ENCODE results near the gene CMIP. TPM values are rescaled to one million over a fixed set of nuclear protein-coding genes. Genes with fewer than 3 reads are reported as not detected.

Gene CMIP
- total RNA-seq, 2 donors from 2014 or later: 30.1 to 95.1 TPM

GRCh38 chr16:81615833-81616232, 171.2 kb downstream of the CMIP start:
- peaks cover 8% of the 10 kb centered on the region for H3K4me1 ChIP-seq (replicated peaks)
- H3K27ac ChIP-seq: peak overlapping the region in 1 of 2 donors; percentile 39
- WGBS: 83% methylated on average over 14 of the region's 14 CpGs
- DNase-seq (ENCODE audit: low spot score): no peak
- TF ChIP-seq CTCF (IDR thresholded peaks at IDR 0.05): no peak
- no peak for TF ChIP-seq POLR2A (IDR thresholded peaks at IDR 0.05)
- no peak for TF ChIP-seq POLR2AphosphoS5 (IDR thresholded peaks at IDR 0.05)
- no peaks in the 10 kb centered on the region for H3K27me3 ChIP-seq (replicated peaks; ENCODE audit: insufficient read depth)
- intact Hi-C loops (cut with DNase I): no loop called here
- no peak overlapping the region for H3K4me3 ChIP-seq
- no peaks in the 10 kb centered on the region for H3K9me3 ChIP-seq
- H3K36me3 ChIP-seq: no peaks in the 10 kb centered on the region

- Histone ChIP-seq H3K27ac (peak overlapping the region in 1 of 2 donors; percentile 39), H3K4me3 (no peak overlapping the region), H3K9me3 (no peaks in the 10 kb centered on the region), H3K27me3 (replicated peaks; ENCODE audit: insufficient read depth) (no peaks in the 10 kb centered on the region), H3K36me3 (no peaks in the 10 kb centered on the region), H3K4me1 (replicated peaks) (peaks cover 8% of the 10 kb centered on the region)
- peak; percentile 71 for DNase-seq (ENCODE audit: low spot score)
- TF ChIP-seq POLR2AphosphoS5 (IDR thresholded peaks at IDR 0.05) (peak; percentile 28), POLR2A (IDR thresholded peaks at IDR 0.05) (no peak)
- 64% methylated on average over 17 of the region's 17 CpGs for WGBS
- intact Hi-C loops (cut with DNase I): no loop called here
Measured at GRCh38 chr16:81616321-81617020, 171.9 kb downstream of the CMIP start.

- 51% methylated on average over 8 of the region's 8 CpGs for WGBS
- peaks cover 8% of the 10 kb centered on the region for H3K4me1 ChIP-seq (replicated peaks)
- intact Hi-C loops (cut with DNase I): no loop called here
Measured at GRCh38 chr16:81617021-81617346, 172.4 kb downstream of the CMIP start.

GRCh38 chr16:81618187-81618586, 173.6 kb downstream of the CMIP start:
- H3K4me1 ChIP-seq (replicated peaks): peaks cover 8% of the 10 kb centered on the region
- intact Hi-C loops (cut with DNase I): no loop called here
- no peaks in the 10 kb centered on the region for H3K27me3 ChIP-seq (replicated peaks; ENCODE audit: insufficient read depth)
- WGBS: 83% methylated on average over 6 of the region's 6 CpGs
- H3K27ac ChIP-seq: peak overlapping the region; percentile 8 to 58
- no peak for DNase-seq (ENCODE audit: low spot score)
- no peaks in the 10 kb centered on the region for H3K9me3 ChIP-seq
- no peak overlapping the region for H3K4me3 ChIP-seq
- H3K36me3 ChIP-seq: no peaks in the 10 kb centered on the region
- no peak for TF ChIP-seq POLR2AphosphoS5 (IDR thresholded peaks at IDR 0.05)
- TF ChIP-seq CTCF (IDR thresholded peaks at IDR 0.05): no peak
- no peak for TF ChIP-seq POLR2A (IDR thresholded peaks at IDR 0.05)

More at GRCh38 chr16:81617021-81617346, 172.4 kb downstream of the CMIP start:
- Histone ChIP-seq H3K36me3 (no peaks in the 10 kb centered on the region), H3K27ac (peak overlapping the region in 1 of 2 donors; percentile 39), H3K27me3 (replicated peaks; ENCODE audit: insufficient read depth) (no peaks in the 10 kb centered on the region), H3K9me3 (no peaks in the 10 kb centered on the region), H3K4me3 (no peak overlapping the region)
- no peak for TF ChIP-seq POLR2A (IDR thresholded peaks at IDR 0.05)
- no peak for TF ChIP-seq CTCF (IDR thresholded peaks at IDR 0.05)
- TF ChIP-seq POLR2AphosphoS5 (IDR thresholded peaks at IDR 0.05): no peak
- DNase-seq (ENCODE audit: low spot score): no peak

- 36% methylated on average over 11 of the region's 11 CpGs for WGBS
- Histone ChIP-seq H3K4me1 (replicated peaks) (peaks cover 8% of the 10 kb centered on the region), H3K27me3 (replicated peaks; ENCODE audit: insufficient read depth) (no peaks in the 10 kb centered on the region), H3K9me3 (no peaks in the 10 kb centered on the region), H3K4me3 (no peak overlapping the region), H3K27ac (peak overlapping the region; percentile 45 to 58), H3K36me3 (no peaks in the 10 kb centered on the region)
- peak; percentile 64 for DNase-seq (ENCODE audit: low spot score)
- TF ChIP-seq CTCF (IDR thresholded peaks at IDR 0.05) (no peak), POLR2AphosphoS5 (IDR thresholded peaks at IDR 0.05) (peak; percentile 79)
- intact Hi-C loops (cut with DNase I): no loop called here
Measured at GRCh38 chr16:81618661-81619060, 174.1 kb downstream of the CMIP start.

Measured in prostate gland (tissue), 2 donors.